K562 (cell line): ENCODE data around the gene AGPAT1. TPM values are rescaled to one million over a fixed set of nuclear protein-coding genes. Genes with fewer than 3 reads are reported as not detected.
A peak's percentile ranks its signal among the peaks of the same experiment; 100 is the strongest.

ENCODE experiments used
- ARID3A ChIP-seq: IDR thresholded peaks from 2 replicates; pipeline ENCODE4 v1.6.1; 2012; ENCODE audit warnings: low read depth, low read length, improper control_type of control experiment, borderline replicate concordance
- ARID3B ChIP-seq: fragments of 250-450 bp; sonication (Bioruptor Pico); IDR thresholded peaks from 2 replicates; pipeline ENCODE4 v1.4.0; 2020; ENCODE audit warnings: borderline replicate concordance
- BACH1 ChIP-seq: fragments of 200-800 bp; sonication (Bioruptor generic); IDR thresholded peaks from 2 replicates; pipeline ENCODE4 v1.6.1; 2016; ENCODE audit warnings: missing genetic modification characterization, missing compliant biosample characterization
- CBFB ChIP-seq: sonication (generic); formaldehyde crosslinking; IDR thresholded peaks from 2 replicates; pipeline ENCODE4 v1.4.0; 2020; ENCODE audit warnings: mild to moderate bottlenecking, missing genetic modification reagents
- DDX20 ChIP-seq: fragments of 450-650 bp; IDR thresholded peaks from 2 replicates; pipeline ENCODE4 v1.6.1; 2016; ENCODE audit warnings: missing genetic modification characterization, low read depth, mild to moderate bottlenecking, missing compliant biosample characterization, moderate library complexity
- HNRNPLL ChIP-seq: fragments of 200-400 bp; formaldehyde crosslinking; IDR thresholded peaks from 2 replicates; pipeline ENCODE4 v1.6.1; 2017; ENCODE audit warnings: low read length, low read depth, mild to moderate bottlenecking; ENCODE audit not compliant: poor library complexity, severe bottlenecking
- IRF1 ChIP-seq: sonication (generic); formaldehyde crosslinking; IDR thresholded peaks from 2 replicates; pipeline ENCODE4 v1.8.0; 2022; ENCODE audit warnings: missing genetic modification reagents, mild to moderate bottlenecking, borderline replicate concordance
- KLF10 ChIP-seq: fragments of 250-450 bp; sonication (Bioruptor Pico); IDR thresholded peaks from 2 replicates; pipeline ENCODE4 v1.6.1; 2021; ENCODE audit warnings: matching md5 sums
- POLR2G ChIP-seq: fragments of 200-400 bp; formaldehyde crosslinking; IDR thresholded peaks from 2 replicates; pipeline ENCODE4 v1.6.1; 2017; ENCODE audit warnings: low read depth, mild to moderate bottlenecking, antibody characterized with exemption, low read length, moderate library complexity
- ZNF785 ChIP-seq: fragments of 250-450 bp; sonication (Bioruptor Pico); IDR thresholded peaks from 2 replicates; pipeline ENCODE4 v1.4.0; 2020; ENCODE audit warnings: mild to moderate bottlenecking
- polyA plus RNA-seq, 8 experiments: library from polyadenylated mRNA; depleted of rRNA in 4 of 8; stranded (reverse) in 5 of 8; unstranded in 3 of 8; fragments of >200 nt; fragmentation: Nextera tagmentation in 2 of 8; fragmentation: Illumina TruSeq in 1 of 8; extraction: Ambion mirVana in 2 of 8; extraction: Trizol in 1 of 8; gene quantifications; 2 replicates each; pipeline versions ENCODE4 v1.2.1 to v1.2.3, GENCODE V29; 2011 to 2014; ENCODE audit warnings: inconsistent platforms in 1 of 8, missing spikeins in 1 of 8
- total RNA-seq, 7 experiments: library from RNA; depleted of rRNA in 6 of 7; stranded (reverse); fragments of >200 nt in 6 of 7; fragmentation: Illumina TruSeq in 2 of 7; extraction: Trizol in 2 of 7; gene quantifications; 2 replicates each; pipeline versions ENCODE4 v1.2.1 to v1.2.3, GENCODE V29; 2011 to 2021; ENCODE audit warnings: low replicate concordance in 1 of 7
- TF ChIP-seq, protein P1 (sequence below): fragments of 450-650 bp; formaldehyde crosslinking; IDR thresholded peaks from 2 replicates; pipeline ENCODE4 v1.4.0; 2020; ENCODE audit warnings: mild to moderate bottlenecking, mixed read lengths
- TF ChIP-seq, protein P2 (sequence below): fragments of 450-650 bp; IDR thresholded peaks from 2 replicates; pipeline ENCODE4 v1.6.1; 2016; ENCODE audit warnings: mild to moderate bottlenecking
- TF ChIP-seq, protein P3 (sequence below), 2 experiments: fragments of 450-650 bp in 1 of 2; sonication (generic) in 1 of 2; formaldehyde crosslinking in 1 of 2; IDR thresholded peaks in 1 of 2; conservative IDR thresholded peaks in 1 of 2; 2 replicates each; pipeline versions ENCODE4 v1.6.1 to v1.8.1; 2016 to 2023; ENCODE audit warnings: mild to moderate bottlenecking in 2 of 2, moderate library complexity in 2 of 2, inconsistent platforms in 1 of 2, missing genetic modification reagents in 1 of 2

AGPAT1 gene
- total and polyA plus RNA-seq, 9 of the 15 experiments (the other 6 are each of a cell fraction or from before 2014, with no cell fraction given) = 37.9 to 176 (median 69.4) TPM

GRCh38 chr6:32177788-32178546 lies 2.1 kb upstream of the AGPAT1 start, which contains the start of gene RNF5 (continued):
- TF ChIP-seq DDX20 (tag) (no peak), KLF10 (CRISPR knock-in tag) (no peak), CBFB (CRISPR knock-in tag) (no peak), ZNF785 (CRISPR knock-in tag) (no peak), IRF1 (CRISPR knock-in tag) (no peak), ARID3B (CRISPR knock-in tag) (no peak), ARID3A (peak; percentile 97), BACH1 (no peak; the same call in 1 of the 2 replicates), POLR2G (peak; percentile 63; the same call in 1 of the 2 replicates), HNRNPLL (peak; percentile 82)
- TF ChIP-seq, protein P1, sequence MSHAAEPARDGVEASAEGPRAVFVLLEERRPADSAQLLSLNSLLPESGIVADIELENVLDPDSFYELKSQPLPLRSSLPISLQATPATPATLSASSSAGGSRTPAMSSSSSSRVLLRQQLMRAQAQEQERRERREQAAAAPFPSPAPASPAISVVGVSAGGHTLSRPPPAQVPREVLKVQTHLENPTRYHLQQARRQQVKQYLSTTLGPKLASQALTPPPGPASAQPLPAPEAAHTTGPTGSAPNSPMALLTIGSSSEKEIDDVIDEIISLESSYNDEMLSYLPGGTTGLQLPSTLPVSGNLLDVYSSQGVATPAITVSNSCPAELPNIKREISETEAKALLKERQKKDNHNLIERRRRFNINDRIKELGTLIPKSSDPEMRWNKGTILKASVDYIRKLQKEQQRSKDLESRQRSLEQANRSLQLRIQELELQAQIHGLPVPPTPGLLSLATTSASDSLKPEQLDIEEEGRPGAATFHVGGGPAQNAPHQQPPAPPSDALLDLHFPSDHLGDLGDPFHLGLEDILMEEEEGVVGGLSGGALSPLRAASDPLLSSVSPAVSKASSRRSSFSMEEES (CRISPR knock-in tag) = no peak
- TF ChIP-seq, protein P2, sequence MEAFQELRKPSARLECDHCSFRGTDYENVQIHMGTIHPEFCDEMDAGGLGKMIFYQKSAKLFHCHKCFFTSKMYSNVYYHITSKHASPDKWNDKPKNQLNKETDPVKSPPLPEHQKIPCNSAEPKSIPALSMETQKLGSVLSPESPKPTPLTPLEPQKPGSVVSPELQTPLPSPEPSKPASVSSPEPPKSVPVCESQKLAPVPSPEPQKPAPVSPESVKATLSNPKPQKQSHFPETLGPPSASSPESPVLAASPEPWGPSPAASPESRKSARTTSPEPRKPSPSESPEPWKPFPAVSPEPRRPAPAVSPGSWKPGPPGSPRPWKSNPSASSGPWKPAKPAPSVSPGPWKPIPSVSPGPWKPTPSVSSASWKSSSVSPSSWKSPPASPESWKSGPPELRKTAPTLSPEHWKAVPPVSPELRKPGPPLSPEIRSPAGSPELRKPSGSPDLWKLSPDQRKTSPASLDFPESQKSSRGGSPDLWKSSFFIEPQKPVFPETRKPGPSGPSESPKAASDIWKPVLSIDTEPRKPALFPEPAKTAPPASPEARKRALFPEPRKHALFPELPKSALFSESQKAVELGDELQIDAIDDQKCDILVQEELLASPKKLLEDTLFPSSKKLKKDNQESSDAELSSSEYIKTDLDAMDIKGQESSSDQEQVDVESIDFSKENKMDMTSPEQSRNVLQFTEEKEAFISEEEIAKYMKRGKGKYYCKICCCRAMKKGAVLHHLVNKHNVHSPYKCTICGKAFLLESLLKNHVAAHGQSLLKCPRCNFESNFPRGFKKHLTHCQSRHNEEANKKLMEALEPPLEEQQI = no peak
- TF ChIP-seq, protein P3, sequence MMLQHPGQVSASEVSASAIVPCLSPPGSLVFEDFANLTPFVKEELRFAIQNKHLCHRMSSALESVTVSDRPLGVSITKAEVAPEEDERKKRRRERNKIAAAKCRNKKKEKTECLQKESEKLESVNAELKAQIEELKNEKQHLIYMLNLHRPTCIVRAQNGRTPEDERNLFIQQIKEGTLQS (IDR thresholded peaks at IDR 0.05) = no peak
- TF ChIP-seq, protein P3 (CRISPR knock-in tag; conservative IDR thresholded peaks at IDR 0.05) = peak; percentile 75
